ELR (cell line): Measurements from ENCODE around the gene NDN.
"Not testable (repeated sequence)": the region's sequence is repeated elsewhere in the genome, so short reads cannot be mapped to it uniquely, and the experiment has no call there.

ENCODE experiments used
- DNase-seq: peaks from one replicate; pipeline ENCODE4 v3.0.0-alpha.2; 2015; ENCODE audit warnings: low read depth

NDN gene, protein sequence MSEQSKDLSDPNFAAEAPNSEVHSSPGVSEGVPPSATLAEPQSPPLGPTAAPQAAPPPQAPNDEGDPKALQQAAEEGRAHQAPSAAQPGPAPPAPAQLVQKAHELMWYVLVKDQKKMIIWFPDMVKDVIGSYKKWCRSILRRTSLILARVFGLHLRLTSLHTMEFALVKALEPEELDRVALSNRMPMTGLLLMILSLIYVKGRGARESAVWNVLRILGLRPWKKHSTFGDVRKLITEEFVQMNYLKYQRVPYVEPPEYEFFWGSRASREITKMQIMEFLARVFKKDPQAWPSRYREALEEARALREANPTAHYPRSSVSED

DNA sequence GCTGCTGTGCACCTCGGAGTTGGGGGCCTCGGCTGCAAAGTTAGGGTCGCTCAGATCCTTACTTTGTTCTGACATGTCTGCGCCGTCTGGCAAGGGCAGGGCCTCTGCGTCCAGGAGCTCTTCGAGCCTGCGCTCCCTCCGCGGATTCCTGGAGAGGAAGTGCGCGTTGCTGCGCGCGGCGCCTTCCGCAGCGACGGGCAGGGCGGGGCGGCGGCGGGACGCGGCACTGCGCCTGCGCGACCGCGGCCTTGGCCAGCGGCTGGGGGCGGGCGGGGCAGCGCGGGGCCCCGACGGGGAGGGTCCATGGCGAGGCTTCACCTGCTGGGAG is at the start of gene NDN:
Gene NDN, minus strand, starts transcription at position 163 of the 328 bp plus-strand sequence. Its CDS starts 88 bp downstream, at position 75.
- no peak for DNase-seq

DNA sequence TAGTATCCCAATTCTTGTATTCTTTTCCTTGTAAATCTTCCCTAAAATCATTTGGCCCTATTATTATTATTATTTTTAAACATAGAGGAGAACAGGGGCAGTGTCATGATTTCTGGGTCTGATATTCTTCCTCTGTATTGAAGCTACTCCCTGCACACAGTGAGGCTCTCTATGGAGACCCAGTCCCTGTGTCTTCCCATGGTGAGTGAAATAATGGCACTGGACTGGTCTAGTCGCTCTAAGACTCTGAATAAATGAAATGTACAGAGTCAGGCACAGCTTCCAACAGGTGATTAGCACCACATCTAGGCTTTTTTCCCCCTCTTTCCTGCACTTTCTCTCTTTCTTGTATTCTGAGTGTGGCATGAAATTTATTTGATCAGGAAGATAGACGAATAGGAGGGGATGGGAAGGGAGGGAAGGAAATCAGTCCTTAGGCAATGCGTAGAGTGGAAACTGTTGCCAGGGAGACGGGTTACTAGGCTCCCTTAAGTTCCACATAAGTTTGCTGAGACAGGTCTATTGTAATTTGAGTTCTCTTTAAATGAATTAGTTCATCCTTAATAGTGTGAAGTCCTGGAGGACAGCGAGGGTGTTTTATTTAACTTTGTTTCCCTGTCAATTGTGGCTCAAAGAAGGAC is 49.0 kb upstream of the NDN start:
- no peak for DNase-seq

DNA sequence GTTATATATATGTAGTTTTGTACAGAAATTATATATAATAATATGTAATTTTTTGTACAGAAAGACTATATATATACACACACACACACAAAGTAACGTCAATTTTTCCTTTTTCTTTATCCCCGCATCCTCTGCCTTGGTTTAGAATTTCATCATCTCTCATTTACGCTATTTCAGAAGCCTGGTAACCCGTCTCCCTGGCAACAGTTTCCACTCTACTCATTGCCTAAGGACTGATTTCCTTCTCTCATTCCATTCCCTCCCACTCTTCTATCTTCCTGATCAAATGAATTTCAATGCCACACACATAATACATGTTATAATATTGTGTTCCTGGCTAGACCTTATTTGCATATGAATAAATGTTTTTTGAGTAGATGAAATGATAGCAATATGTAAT is 47.8 kb upstream of the NDN start:
- DNase-seq = no peak

DNA sequence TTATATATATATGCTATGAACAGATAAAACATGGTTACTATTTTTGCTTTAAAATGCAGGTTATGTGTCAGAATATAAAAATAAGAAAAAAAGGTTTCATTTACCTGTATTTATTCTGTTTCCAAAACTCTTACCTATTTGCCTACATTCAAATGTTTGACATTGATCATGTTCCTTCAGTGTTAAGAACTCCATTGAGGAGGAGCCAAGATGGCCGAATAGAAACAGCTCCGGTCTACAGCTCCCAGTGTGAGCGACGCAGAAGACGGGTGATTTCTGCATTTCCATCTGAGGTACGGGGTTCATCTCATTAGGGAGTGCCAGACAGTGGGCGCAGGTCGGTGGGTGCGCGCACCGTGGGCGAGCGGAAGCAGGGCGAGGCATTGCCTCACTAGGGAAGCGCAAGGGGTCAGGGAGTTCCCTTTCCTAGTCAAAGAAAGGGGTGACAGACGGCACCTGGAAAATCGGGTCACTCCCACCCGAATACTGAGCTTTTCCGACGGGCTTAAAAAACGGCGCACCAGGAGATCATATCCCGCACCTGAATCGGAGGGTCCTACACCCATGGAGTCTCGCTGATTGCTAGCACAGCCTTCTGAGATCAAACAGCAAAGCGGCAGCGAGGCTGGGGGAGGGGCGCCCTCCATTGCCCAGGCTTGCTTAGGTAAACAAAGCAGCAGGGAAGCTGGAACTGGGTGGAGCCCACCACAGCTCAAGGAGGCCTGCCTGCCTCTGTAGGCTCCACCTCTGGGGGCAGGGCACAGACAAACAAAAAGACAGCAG is 27.0 kb upstream of the NDN start:
- DNase-seq = not testable (repeated sequence)

DNA sequence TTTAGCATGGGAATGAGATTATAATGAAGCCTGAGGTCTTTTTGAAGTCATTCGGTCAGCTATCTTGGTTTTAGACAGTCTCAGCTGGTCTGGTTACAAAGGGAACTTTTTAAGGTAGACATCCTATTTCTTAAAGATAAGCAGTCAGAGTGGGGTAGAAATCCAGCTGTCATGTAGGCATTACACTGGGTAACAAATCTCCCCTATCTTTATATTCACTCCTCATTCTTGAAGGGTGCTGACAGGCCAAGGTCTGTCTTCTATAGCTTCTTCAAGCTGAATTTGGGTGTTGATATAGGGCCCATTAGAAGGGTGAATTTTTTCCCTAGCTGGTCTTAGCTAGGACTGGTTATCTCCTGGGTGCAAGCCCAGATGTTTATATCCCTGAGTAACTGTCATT is 21.2 kb upstream of the NDN start:
- DNase-seq = no peak

DNA sequence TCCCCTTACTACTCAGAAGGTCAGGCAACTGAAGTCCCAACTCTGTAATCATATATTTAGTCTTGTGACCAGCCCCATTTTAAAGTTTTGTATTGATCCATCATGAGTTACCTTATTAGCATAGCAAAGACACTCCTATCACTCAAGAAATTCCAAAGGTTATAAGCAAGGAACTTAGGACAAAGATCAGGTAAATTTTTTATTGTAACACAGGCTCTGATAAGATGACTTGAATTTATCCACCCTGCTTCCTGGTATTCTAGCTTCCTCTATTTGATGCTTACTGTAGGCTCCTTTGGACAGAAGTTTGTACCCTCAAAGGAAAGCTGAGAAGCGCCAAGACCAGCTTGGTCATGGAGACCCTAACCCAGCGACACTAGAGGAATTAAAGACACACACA is 8.2 kb upstream of the NDN start:
- no peak for DNase-seq

DNA sequence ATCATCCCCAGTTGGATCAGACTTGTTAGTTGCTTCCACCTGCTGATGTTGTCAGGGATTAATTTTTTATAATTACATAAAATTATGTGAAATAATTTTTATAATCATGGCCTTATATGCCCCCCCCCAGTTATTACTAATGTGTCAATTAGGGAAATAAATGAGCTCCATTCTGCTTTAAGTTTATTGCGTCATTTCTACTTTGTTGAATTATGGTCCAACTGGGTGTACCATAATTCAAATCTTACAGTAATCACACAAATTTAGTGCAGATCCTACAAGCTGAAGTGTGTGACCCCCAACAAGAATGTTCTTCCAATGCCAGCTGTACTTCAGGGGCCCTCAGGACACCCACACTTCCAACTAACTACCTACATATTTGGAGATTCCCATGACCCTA is 7.5 kb upstream of the NDN start:
- DNase-seq = no peak

DNA sequence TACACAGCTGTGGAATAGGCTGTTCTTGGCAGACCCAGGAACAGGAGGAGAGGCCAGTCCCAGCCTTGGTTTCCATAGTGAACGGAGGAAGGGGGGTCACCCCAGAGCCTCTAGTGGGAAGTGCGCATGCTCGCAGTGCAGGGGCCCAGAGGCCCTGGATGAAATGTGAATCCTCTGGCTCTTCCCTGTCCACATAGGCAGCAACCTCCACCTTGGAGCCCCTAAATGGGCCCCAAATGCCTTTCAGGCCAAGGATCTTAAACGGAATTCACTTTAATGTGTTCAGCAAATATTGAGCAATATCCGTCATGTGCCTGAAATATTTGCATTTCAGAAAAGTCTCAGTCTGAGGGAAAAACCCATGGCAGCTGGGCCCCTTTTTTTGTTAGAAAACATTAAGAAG is 3.3 kb upstream of the NDN start:
- no peak for DNase-seq

DNA sequence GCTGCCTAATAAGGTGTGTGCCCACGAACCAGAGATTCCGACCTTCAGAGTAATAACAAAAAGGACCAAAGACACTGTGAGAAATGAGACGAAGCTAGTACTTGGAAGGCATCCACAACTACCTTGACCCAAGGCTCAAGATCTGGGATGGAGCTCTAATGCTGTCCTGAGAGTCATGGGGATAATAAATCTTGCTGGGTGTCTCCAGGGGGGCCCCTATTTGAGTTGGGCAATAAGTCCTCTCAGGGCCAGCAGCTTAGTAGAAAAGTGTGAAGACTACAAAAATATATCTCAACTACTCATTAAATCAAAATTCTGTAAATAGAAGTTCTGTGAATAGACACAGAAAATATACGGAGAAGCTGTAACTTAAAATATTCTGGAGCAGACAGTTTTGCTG is 2.9 kb upstream of the NDN start:
- no peak for DNase-seq

DNA sequence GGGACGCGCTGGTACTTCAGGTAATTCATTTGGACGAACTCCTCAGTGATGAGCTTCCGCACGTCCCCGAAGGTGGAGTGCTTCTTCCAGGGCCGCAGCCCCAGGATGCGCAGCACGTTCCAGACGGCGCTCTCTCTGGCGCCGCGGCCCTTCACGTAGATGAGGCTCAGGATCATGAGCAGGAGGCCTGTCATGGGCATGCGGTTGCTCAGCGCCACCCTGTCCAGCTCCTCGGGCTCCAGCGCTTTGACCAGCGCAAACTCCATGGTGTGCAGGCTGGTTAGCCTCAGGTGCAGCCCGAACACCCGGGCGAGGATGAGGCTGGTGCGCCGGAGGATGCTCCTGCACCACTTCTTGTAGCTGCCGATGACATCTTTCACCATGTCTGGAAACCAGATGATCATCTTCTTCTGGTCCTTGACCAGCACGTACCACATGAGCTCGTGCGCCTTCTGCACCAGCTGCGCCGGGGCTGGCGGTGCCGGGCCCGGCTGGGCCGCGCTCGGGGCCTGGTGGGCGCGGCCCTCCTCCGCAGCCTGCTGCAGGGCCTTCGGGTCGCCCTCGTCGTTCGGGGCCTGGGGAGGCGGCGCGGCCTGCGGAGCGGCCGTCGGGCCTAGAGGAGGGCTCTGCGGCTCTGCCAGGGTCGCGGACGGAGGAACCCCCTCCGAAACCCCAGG is 501 bp downstream of the NDN start:
- DNase-seq = no peak

DNA sequence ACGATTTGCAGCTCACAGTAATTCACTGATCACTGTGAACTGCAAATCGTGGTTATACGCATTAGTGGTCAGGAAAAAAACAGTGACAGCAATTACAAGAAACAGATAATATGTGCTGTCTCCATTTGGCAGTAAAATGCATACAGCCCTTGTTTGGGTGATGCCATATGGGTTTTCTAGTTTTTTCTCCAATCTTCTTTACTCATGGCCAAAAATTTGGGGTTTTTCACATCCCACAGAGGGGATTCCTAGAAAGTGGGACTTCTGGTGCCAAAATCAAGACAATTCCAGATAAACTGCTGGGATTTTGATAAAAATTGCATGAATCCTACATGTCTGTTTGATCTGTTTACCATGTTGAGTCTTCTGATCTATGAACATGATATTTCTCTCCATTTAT is 15.6 kb downstream of the NDN start:
- DNase-seq = no peak

DNA sequence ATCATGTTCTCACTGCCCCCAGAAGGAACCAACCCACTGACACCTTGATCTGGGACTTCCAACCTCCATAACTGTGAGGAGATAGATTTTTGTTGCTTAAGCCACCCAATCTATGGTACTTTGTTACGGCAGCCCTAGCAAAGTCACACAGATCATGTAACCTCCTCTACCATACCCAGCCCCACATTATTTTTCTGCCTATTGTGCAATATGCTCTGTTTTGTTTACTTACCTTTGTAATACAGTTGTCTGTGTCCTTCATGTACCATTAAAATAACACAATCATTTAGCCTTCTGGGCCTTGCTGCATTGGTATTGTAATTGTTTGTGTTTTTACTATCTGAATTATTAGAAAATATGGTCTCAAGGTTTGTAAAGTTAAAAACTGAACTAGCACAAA is 16.1 kb downstream of the NDN start:
- DNase-seq = no peak

DNA sequence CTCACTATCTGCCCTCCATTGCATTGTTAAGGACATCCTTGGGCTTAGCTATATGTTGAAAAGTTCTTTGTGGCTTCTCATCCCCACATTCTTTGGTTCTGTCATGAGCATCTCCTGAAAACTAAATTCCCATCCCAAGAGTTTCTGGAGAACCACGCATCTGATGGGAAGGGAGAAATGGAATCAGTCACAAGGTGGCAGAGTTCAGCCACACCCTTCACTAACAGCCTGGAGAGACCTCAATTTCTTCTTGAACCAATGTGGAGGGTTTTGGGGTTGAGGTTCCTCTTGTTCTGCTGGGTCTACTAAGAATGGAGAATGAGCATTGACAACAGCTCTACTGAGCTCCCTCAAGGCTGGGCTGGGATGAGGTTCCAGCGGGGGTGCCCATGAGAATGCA is 23.9 kb downstream of the NDN start:
- DNase-seq = no peak

DNA sequence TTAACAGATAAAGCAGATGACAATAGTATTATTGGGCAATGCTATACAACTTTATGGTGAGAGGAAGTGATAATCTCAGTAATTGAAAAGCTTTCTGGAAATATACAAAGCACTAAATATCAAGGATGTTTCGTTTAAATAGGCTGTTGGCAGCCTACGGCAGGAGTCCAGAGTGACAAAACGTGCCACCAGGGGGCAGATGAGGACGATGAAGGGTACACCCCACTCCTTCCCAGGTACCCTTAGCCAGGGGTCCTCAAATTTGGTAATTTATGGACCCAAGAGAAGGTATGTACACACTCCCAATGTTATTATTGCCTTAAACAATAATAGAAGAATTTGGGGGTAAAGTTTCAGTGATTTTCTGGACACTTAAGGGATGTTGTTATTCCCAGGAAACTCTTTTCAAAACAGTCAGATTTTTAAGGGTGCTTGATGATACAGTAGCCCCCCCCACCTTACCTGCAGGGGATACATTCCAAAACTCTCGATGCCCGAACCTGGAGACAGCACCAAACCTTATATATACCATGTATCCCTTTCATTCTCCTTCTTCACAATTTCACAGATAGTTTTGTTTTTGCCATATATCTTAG is 38.1 kb downstream of the NDN start:
- peak; percentile 2 for DNase-seq

DNA sequence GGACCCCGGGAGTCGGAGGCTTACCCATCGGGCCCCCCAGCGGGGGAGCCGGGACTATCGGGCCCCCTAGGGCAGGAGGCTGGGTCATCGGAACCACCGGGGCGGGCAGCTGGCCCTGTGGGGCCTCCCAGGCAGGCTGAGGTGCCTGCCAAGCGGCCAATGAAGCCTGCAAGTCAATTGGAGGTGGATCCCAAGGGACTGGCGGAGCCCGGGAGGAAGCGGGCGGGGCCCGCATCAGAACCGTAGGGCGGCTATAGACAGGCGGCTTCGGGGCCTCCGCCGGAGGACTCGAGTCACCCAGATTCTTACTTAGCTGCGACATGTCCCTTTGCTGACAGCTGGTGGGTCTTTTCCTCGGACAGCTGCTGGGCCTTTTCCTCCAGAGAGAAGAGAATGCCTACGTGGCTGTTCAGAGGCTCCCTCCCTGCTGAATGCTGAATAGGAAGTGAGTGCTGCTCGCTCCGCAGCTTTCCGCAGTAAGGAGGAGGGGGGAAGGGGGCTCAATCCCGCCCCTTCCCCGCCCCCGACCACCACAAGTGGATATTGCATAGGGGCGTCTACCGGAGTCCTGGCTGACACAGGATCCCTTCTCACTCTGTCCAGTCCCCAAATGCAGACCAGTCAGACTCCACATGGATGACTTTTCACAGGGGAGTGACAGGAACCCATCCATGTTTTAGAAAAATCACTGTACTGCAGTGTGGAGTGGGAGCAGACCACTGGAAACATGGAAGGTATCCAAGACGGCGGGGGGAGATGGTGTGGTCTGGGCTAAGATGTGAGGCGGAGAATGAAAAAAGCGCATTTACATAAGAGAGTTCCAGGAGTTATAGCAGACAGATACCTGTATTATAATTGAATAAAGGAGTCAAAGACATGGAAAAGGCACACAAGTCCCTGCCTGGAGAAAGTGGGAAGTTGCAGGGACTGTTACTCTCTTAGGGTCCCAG is 39.4 kb downstream of the NDN start, which contains the start of gene MAGEL2:
Gene MAGEL2, minus strand, starts transcription at position 447 of the 950 bp plus-strand sequence. Its CDS starts 125 bp downstream, at position 322.
- DNase-seq = no peak

DNA sequence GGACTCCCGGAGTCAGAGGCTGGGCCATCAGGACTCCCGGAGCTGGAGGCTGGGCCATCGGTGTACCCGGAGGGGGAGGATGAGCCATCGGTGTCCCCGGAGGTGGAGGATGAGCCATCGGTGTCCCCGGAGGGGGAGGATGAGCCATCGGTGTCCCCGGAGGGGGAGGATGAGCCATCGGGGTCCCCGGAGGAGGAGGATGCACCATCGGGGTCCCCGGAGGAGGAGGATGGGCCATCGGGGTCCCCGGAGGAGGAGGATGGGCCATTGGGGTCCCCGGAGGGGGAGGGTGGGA is 40.2 kb downstream of the NDN start:
- DNase-seq = no peak

DNA sequence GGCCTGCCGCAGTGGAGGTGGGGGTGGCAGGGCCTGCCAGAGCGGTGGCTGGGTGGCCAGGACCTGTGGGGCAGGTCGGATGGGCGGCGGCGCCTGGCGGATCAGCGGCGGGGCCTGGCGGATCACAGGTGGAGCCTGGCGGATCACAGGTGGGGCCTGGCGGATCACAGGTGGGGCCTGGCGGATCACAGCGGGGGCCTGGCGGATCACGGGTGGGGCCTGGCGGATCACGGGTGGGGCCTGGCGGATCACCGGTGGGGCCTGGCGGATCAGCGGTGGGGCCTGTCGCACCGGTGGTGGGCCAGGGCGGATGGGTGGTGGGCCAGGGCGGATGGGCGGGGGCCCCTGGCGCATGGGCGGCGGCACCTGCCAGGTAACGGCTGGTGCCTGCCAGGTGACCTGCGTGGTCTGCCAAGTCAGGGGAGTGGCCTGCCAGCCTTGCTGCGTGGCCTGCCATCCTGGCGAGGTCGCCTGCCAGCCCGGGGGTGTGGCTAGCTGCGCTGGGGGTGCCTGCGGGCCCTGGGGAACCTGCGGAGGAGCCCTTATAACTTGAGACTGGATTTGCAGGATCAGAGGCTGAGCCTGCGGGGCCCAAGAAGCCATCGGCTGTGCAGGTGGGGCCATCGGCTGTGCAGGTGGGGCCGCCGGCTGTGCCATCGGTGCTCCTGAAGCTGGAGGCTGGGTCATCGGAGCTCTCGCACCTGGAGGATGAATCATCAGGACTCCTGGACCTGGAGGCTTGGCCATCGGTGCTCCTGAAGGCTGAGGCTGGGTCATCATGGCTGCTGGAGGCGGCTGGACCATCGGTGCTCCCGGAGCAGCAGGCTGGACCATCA is 40.7 kb downstream of the NDN start:
- no peak for DNase-seq

DNA sequence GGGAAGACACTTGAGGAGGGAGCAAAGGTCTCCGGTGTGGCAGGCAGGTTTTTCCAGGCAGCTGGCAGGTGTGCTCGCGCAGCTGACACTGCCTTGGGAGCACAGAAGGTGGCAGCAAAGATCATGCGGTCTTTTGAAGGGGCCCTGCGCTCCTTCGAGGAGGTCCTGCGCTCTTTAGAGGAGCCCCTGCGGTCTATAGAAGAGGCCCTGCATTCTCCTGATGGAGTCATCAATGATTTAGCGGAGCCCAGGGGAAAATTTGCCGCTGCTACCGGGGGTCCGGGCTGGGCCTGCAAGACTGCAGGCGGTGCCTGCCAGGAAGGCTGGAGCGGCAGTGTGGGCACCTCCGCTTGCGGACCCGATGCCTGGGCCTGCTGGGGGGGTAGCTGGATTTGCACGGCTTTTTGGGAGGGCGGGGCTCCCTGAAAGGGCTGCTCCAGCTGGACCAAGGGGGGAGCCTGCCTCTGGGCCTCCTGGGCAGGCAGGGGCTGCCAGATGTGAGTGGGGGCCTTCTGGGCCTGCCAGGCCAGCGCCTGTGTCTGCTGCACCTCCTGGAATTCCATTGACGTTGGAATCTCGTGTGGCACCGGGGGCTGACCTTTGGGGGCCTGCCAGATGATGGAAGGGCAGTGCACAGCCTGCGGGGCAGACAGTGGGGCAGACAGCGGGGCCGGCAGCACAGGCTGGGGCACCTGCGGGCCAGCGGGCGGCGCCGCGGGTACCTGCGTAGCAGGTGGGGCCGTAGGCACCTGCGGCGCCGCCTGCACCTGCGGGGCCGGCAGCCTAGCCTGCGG is 41.5 kb downstream of the NDN start:
- no peak for DNase-seq

DNA sequence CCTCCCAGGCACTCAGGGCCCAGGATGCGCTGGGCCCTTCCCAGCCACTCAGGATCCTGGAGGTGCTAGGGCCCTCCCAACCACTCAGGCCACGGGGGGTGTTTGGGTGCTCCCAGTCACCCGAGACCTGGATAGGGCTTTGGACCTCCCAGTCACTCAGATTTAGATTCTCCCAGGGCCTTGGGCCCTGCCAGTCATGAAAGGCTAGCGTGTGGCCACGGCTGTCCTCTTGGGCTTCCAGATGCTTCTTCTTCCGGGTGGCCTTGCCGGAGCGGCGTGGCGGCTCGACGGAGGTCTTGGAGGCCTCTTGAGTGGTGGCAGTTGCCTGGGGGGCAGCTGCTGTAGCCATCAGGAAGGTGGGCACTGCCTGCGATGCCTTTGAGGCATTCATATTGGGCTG is 42.3 kb downstream of the NDN start:
- no peak for DNase-seq
